ENCODE results near the gene TOM1L2. TPM values are rescaled to one million over a fixed set of nuclear protein-coding genes. Genes with fewer than 3 reads are reported as not detected.

Gene TOM1L2
- total RNA-seq, 1 donor from 2014 or later = 18.3 TPM

GRCh38 chr17:17898673-17899072, 73.5 kb downstream of the TOM1L2 start:
- ATAC-seq (ENCODE audit: low read depth) (no peak), DNase-seq (no peak)
- no peak overlapping the region for H3K4me3 Mint-ChIP-seq
- POLR2A ChIA-PET = no interaction called here
- no peaks in the 10 kb centered on the region for H3K27me3 Mint-ChIP-seq
- H3K27ac Mint-ChIP-seq = no peak overlapping the region
- H3K4me1 Mint-ChIP-seq = peaks cover 1% of the 10 kb centered on the region
- H3K36me3 Mint-ChIP-seq (ENCODE audit: low read depth) = peaks cover 45% of the 10 kb centered on the region
- H3K9me3 Mint-ChIP-seq = no peaks in the 10 kb centered on the region
- intact Hi-C loops (cut with micrococcal nuclease) = no loop called here
- TF ChIP-seq, protein P1, sequence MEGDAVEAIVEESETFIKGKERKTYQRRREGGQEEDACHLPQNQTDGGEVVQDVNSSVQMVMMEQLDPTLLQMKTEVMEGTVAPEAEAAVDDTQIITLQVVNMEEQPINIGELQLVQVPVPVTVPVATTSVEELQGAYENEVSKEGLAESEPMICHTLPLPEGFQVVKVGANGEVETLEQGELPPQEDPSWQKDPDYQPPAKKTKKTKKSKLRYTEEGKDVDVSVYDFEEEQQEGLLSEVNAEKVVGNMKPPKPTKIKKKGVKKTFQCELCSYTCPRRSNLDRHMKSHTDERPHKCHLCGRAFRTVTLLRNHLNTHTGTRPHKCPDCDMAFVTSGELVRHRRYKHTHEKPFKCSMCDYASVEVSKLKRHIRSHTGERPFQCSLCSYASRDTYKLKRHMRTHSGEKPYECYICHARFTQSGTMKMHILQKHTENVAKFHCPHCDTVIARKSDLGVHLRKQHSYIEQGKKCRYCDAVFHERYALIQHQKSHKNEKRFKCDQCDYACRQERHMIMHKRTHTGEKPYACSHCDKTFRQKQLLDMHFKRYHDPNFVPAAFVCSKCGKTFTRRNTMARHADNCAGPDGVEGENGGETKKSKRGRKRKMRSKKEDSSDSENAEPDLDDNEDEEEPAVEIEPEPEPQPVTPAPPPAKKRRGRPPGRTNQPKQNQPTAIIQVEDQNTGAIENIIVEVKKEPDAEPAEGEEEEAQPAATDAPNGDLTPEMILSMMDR (IDR thresholded peaks at IDR 0.05) = no peak
- CTCF ChIA-PET = no interaction called here

- peaks cover 57% of the 10 kb centered on the region for H3K36me3 Mint-ChIP-seq (ENCODE audit: low read depth)
- H3K4me3 Mint-ChIP-seq = no peak overlapping the region
- no peaks in the 10 kb centered on the region for H3K9me3 Mint-ChIP-seq
- ChIA-PET POLR2A (no interaction called here), CTCF (no interaction called here)
- DNase-seq = no peak
- intact Hi-C loops (cut with micrococcal nuclease) = no loop called here
- peaks cover 1% of the 10 kb centered on the region for H3K4me1 Mint-ChIP-seq
- H3K27me3 Mint-ChIP-seq = no peaks in the 10 kb centered on the region
- no peak overlapping the region for H3K27ac Mint-ChIP-seq
- TF ChIP-seq, protein P1 (IDR thresholded peaks at IDR 0.05) = no peak
- ATAC-seq (ENCODE audit: low read depth) = no peak
Measured at GRCh38 chr17:17897442-17897841, 74.8 kb downstream of the TOM1L2 start.

- POLR2A ChIA-PET = no interaction called here
- no peak overlapping the region for H3K27ac Mint-ChIP-seq
- no peaks in the 10 kb centered on the region for H3K9me3 Mint-ChIP-seq
- H3K27me3 Mint-ChIP-seq = no peaks in the 10 kb centered on the region
- H3K36me3 Mint-ChIP-seq (ENCODE audit: low read depth) = peaks cover 60% of the 10 kb centered on the region
- CTCF ChIA-PET = no interaction called here
- no peak for ATAC-seq (ENCODE audit: low read depth)
- TF ChIP-seq, protein P1 (IDR thresholded peaks at IDR 0.05) = no peak
- intact Hi-C loops (cut with micrococcal nuclease) = no loop called here
- H3K4me1 Mint-ChIP-seq = peaks cover 1% of the 10 kb centered on the region
- H3K4me3 Mint-ChIP-seq = no peak overlapping the region
- no peak for DNase-seq
Measured at GRCh38 chr17:17896746-17897145, 75.5 kb downstream of the TOM1L2 start.

- H3K4me1 Mint-ChIP-seq = peaks cover 11% of the 10 kb centered on the region
- ChIA-PET CTCF (no interaction called here), POLR2A (no interaction called here)
- no peak overlapping the region for H3K4me3 Mint-ChIP-seq
- no peak for DNase-seq
- ATAC-seq (ENCODE audit: low read depth) = no peak
- intact Hi-C loops (cut with micrococcal nuclease) = no loop called here
- TF ChIP-seq, protein P1 (IDR thresholded peaks at IDR 0.05) = no peak
- no peaks in the 10 kb centered on the region for H3K9me3 Mint-ChIP-seq
- H3K27me3 Mint-ChIP-seq = no peaks in the 10 kb centered on the region
- no peak overlapping the region for H3K27ac Mint-ChIP-seq
- peaks cover 57% of the 10 kb centered on the region for H3K36me3 Mint-ChIP-seq (ENCODE audit: low read depth)
Measured at GRCh38 chr17:17893801-17894644, 78.2 kb downstream of the TOM1L2 start.

DNA sequence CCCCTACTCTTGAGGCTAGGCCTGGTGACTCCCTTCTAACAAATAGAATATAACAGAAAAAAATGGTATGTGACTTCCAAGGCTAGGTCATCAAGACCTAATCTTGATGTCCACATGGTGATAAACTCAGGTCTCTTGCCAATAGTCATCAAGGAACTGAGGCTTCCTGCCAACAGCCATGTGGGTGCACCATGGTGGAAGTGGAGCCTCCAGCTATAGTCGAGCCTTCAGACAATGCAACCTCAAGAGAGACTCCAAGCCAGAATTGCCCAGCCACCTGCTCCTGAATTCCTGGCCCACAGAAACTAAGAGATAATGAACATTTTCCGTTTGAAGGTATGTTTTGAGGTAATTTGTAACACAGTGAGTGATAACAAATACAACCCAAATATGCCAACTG, 79.5 kb downstream of the TOM1L2 start:
- no peak overlapping the region for H3K27ac Mint-ChIP-seq
- intact Hi-C loops (cut with micrococcal nuclease) = no loop called here
- H3K4me1 Mint-ChIP-seq = peaks cover 11% of the 10 kb centered on the region
- peaks cover 52% of the 10 kb centered on the region for H3K36me3 Mint-ChIP-seq (ENCODE audit: low read depth)
- no peaks in the 10 kb centered on the region for H3K9me3 Mint-ChIP-seq
- ATAC-seq (ENCODE audit: low read depth) = no peak
- DNase-seq = no peak
- no peak overlapping the region for H3K4me3 Mint-ChIP-seq
- ChIA-PET POLR2A (no interaction called here), CTCF (no interaction called here)
- TF ChIP-seq, protein P1 (IDR thresholded peaks at IDR 0.05) = no peak
- no peaks in the 10 kb centered on the region for H3K27me3 Mint-ChIP-seq

All from activated B cell treated with CpG ODN at 0.5 μM for 24 hours (primary cell).